ENCODE results near the gene KCNIP2. TPM values are rescaled to one million over a fixed set of nuclear protein-coding genes. Genes with fewer than 3 reads are reported as not detected.

The KCNIP2 gene
- total RNA-seq, 1 experiment from 2014 or later, result 0.12 TPM

DNA sequence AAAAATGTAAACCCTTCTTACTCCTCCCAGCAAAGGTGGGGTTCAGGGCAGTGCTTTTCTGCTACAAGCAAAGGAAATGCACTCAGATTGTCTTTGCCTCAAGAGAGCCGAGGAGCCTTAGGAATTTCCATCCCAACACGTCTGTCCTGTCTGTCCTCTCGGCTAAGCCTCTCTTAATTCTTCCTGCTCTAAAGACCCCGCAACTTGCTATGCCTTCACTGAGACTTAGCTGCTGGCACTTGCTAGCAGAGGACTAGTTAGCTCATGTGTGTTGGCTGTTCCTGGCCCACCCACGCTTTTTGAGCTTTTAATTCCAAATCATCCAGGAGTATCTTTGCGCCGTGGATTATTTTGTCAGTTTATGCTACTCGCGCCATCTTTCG lies 59.9 kb downstream of the KCNIP2 start:
- no peak for DNase-seq (ENCODE audit: low read depth)

GRCh38 chr10:101782811-101783735 lies 60.5 kb downstream of the KCNIP2 start, which contains the start of gene NPM3:
NPM3 (minus strand) TSS chr10:101783446; CDS start chr10:101783390, 56 bp downstream.
- peak; percentile 72 for DNase-seq (ENCODE audit: low read depth)

DNA sequence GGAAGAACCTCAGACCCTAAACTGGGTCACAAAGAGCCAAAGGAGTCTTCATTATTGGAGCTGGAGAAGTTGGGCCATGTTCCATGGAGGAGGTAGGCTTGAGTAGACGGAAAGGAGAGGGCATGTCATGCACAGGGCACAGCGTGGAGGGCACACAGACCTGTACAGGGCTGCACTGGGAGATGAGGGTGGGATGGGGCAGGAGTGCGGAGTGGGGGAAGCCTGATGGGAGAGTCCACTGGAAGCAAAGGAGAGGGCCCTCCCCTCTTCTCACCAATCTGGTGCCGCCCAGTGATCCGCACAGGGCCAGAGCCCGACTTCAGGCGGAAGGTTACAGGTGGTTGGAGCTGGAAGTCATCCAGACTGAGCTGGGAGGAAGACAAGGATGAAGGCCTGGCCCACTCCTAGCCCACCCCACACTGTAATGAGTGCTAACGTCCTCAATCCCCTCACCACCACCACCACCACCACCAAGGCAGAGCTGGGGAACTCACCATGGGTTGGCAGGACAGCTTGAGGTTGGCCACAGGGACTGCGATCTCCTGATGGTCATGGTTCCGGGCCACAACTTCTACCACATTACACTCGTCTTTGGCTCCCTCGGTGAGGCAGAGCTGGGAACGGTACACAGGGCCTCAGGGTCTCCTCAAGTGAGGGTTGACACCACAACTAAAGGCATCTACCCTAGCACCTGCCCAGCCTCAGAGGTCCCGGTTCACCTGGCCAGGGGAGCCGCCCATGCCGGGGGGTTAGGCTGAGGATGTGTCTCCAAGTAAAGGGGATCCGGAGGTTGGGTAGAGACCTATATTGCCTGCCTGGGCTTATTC lies 61.4 kb downstream of the KCNIP2 start:
- DNase-seq (ENCODE audit: low read depth), result no peak

GRCh38 chr10:101781655-101781983 lies 62.0 kb downstream of the KCNIP2 start:
- no peak for DNase-seq (ENCODE audit: low read depth)

- peak; percentile 44 for DNase-seq (ENCODE audit: low read depth)
Measured at GRCh38 chr10:101780818-101781654, 62.6 kb downstream of the KCNIP2 start.

DNA sequence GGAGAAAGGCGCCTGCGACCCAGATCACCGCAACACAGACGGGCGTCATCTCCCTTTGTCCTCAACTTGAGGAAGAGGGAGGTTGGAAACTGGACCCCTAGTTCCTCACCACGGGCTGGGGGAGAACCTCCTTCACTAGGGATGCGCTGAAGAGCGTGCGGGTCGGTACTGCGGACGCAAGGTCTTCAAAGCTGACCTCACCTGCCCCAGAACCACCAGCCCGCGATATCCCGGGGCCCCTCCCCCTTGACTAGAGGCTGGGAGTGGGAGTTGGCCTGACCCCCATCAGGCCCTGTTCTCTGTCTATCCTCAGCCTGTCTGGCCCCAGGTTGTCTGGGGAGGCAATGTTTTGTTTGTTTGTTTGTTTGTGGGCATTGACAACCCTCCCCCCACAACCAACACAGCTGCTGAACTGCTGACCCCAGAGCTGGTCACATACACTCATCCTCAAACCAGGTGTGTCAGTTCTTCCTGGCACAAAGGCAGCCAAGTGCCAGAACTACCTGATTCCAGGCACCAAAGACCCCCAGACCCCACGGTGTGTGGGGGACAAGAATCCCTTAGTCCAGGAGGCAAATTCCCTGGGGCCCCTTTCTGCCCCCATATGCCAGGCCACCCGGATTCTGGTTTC lies 63.3 kb downstream of the KCNIP2 start:
- no peak for DNase-seq (ENCODE audit: low read depth)

DNA sequence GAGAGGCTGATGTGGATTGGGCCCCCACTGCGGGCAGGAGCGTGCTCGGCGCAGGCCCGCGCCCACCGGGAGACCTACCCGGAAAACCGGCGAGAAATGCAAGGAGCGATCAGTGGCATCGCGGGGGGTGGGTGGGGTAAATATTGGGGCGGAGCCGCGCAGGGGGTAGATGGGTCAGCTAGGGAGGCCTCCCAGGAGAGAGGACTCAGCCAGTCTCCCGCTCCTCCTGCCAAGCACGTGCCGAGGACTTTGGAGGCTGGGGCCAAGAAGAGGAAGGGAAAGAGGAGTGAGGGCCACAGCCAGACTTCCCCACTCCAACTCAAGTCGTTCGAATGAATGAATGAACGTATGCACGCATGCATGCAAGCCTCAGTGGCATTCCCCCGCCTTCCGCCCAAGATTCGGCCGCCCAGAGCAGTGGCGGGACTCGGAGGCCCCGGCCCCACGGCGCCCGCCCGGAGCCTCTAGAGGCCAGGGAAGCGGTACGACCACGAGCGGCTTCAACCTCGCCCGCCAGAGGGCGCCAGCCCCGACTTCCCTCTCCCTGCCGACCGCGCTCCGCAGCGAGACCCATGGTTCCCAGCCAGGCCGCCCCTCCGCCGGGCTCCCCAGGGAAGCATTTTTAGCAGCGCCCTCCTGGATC lies 63.9 kb downstream of the KCNIP2 start:
- DNase-seq (ENCODE audit: low read depth), result peak; percentile 15

- DNase-seq (ENCODE audit: low read depth), result no peak
Measured at GRCh38 chr10:101778781-101779543, 64.6 kb downstream of the KCNIP2 start.

- DNase-seq (ENCODE audit: low read depth), result no peak
Measured at GRCh38 chr10:101778151-101778780, 65.3 kb downstream of the KCNIP2 start.

DNA sequence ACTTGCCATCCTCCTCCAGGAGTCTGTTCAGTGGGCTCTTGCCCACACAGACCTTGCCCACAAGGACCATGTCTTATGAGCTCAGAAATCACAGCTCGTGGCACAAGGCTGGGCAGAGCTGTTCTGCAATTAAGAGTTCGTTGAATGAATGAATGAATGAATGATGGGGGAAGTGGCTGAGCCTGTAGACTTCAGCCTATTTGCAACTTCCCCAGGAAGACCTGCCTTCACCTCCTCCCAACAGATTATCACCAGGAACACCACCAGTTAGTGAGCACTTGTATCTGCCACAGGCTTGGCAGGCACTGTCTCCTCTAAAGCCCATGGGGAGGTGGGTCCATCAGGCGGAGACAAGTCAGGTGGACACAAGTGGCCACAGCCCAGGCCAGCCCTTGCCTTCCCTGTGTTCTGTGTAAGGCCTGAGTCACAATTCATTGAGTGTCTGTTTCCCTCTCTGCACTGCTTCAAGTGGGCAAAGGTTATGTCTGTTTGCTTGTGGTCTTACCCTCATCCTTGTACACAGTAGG lies 65.9 kb downstream of the KCNIP2 start:
- DNase-seq (ENCODE audit: low read depth), result no peak

GRCh38 chr10:101776161-101776817 lies 67.3 kb downstream of the KCNIP2 start:
- DNase-seq (ENCODE audit: low read depth), result no peak

Other genes with a start within 250 kb of the KCNIP2 start
- gene FBXW4, start 148.6 kb downstream of the KCNIP2 start, total RNA-seq (2014; rRNA removed; shearing (Covaris generic)), result 5.8 and 9.0 TPM in 2 replicates
- gene FGF8, start 67.7 kb downstream of the KCNIP2 start, total RNA-seq (2014; rRNA removed; shearing (Covaris generic)), result not detected in 2 replicates
- gene NPM3, start 60.4 kb downstream of the KCNIP2 start, total RNA-seq (2014; rRNA removed; shearing (Covaris generic)), result 32.3 and 69.6 TPM in 2 replicates
- gene OGA, start 25.4 kb downstream of the KCNIP2 start, total RNA-seq (2014; rRNA removed; shearing (Covaris generic)), result 39.7 and 41.7 TPM in 2 replicates
- 3.8 and 5.7 TPM in 2 replicates for gene ARMH3, start 212.4 kb upstream of the KCNIP2 start, total RNA-seq (2014; rRNA removed; shearing (Covaris generic))
- 5.3 and 10.7 TPM in 2 replicates for gene HPS6, start 221.5 kb upstream of the KCNIP2 start, total RNA-seq (2014; rRNA removed; shearing (Covaris generic))

Measured in RPMI7951 (cell line).